DMS114 treated with DMSO at 0.1 percent for 48 hours (cell line): ENCODE data around the gene NAP1L3.

Source experiments
- DNase-seq: peaks from one replicate; lab custom pipeline; 2025; ENCODE audit not compliant: unreplicated experiment; lab: John Stamatoyannopoulos, UW

The NAP1L3 gene

GRCh38 chrX:93673056-93673868 is at the start of gene NAP1L3:
TSS of gene NAP1L3 (minus strand) at chrX:93673578. CDS start at chrX:93673304, 274 bp downstream.
- DNase-seq: peak; percentile 80

- DNase-seq: no peak
Measured at GRCh38 chrX:93711076-93711475, 37.7 kb upstream of the NAP1L3 start.

GRCh38 chrX:93703701-93704100 is 30.3 kb upstream of the NAP1L3 start:
- no peak for DNase-seq

- peak; percentile 24 for DNase-seq
Measured at GRCh38 chrX:93695981-93696380, 22.6 kb upstream of the NAP1L3 start.

GRCh38 chrX:93673869-93674271 is 492 bp upstream of the NAP1L3 start, which contains the start of gene FAM133A:
TSS of gene FAM133A (plus strand) at chrX:93674206. CDS start at chrX:93709420, 35,214 bp downstream.
- no peak for DNase-seq

GRCh38 chrX:93660575-93660974 is 12.8 kb downstream of the NAP1L3 start:
- DNase-seq: no peak

- no peak for DNase-seq
Measured at GRCh38 chrX:93649381-93649780, 24.0 kb downstream of the NAP1L3 start.

GRCh38 chrX:93637591-93637990 is 35.8 kb downstream of the NAP1L3 start:
- DNase-seq: no peak
